ENCODE data around the gene RPL31. TPM values are rescaled to one million over a fixed set of nuclear protein-coding genes. Genes with fewer than 3 reads are reported as not detected.

The RPL31 gene
- polyA plus RNA-seq, 1 of the 3 experiments (the other 2 are of a cell fraction): 4,488 TPM

GRCh38 chr2:100964222-100964621 lies 37.9 kb upstream of the RPL31 start:
- Histone ChIP-seq H3K4me3 (ENCODE audit: low read depth in 2 of 2, low read length in 1 of 2) (no peak overlapping the region), H3K36me3 (replicated peaks in 1 of 2; ENCODE audit: control insufficient read depth in 1 of 2, insufficient read depth in 2 of 2, low read length in 1 of 2) (peaks cover 6 to 34% of the 10 kb centered on the region in 2 experiments), H3K27me3 (ENCODE audit: insufficient read depth) (no peaks in the 10 kb centered on the region), H3K9me2 (no peaks in the 10 kb centered on the region), H3K4me1 (ENCODE audit: control insufficient read depth in 1 of 2, insufficient read depth in 2 of 2, low read depth in 1 of 2, low read length in 1 of 2) (peaks cover 3 to 9% of the 10 kb centered on the region in 2 experiments; a peak in 2 of 4 replicates), H3F3A (replicated peaks; ENCODE audit: insufficient read depth) (no peaks in the 10 kb centered on the region), H3K27ac (ENCODE audit: low read depth in 2 of 2, low read length in 1 of 2) (no peak overlapping the region), H3K9me3 (no peaks in the 10 kb centered on the region), H3K9ac (no peak overlapping the region), H3K4me2 (no peak overlapping the region), H3K79me2 (ENCODE audit: insufficient read depth) (no peaks in the 10 kb centered on the region), H2AFZ (ENCODE audit: low read depth) (no peak overlapping the region), H4K20me1 (ENCODE audit: insufficient read depth) (no peaks in the 10 kb centered on the region)
- DNase-seq: no peak
- 89% methylated on average over 12 of the region's 12 CpGs for WGBS (ENCODE audit: low lambda C conversion rate)
- ChIA-PET POLR2A (no interaction called here), CTCF (interaction anchor here (1.5 kb wide), 1 partner anchor 19 kb away, joined by 3 read pairs; no protein-coding TSS in a partner anchor)
- TF ChIP-seq POLR2AphosphoS5 (IDR thresholded peaks at IDR 0.05; ENCODE audit: low read depth, low read length) (no peak), EZH2phosphoT487 (IDR thresholded peaks at IDR 0.05; ENCODE audit: borderline replicate concordance, low read depth) (no peak), RXRA (IDR thresholded peaks at IDR 0.05; ENCODE audit: borderline replicate concordance, low read depth) (no peak), MEF2A (IDR thresholded peaks at IDR 0.05; ENCODE audit: borderline replicate concordance, low read depth) (no peak), FOXJ3 (CRISPR knock-in tag; IDR thresholded peaks at IDR 0.05) (no peak), NFIC (IDR thresholded peaks at IDR 0.05; ENCODE audit: borderline replicate concordance) (no peak), RCOR1 (IDR thresholded peaks at IDR 0.05; ENCODE audit: low read length) (no peak), FOSL2 (IDR thresholded peaks at IDR 0.05; ENCODE audit: borderline replicate concordance, low read depth) (no peak), TCF12 (IDR thresholded peaks at IDR 0.05) (no peak), SIN3A (IDR thresholded peaks at IDR 0.05; ENCODE audit: borderline replicate concordance, low read depth, low read length) (no peak), GABPA (IDR thresholded peaks at IDR 0.05; ENCODE audit: low read depth) (no peak), CTCF (IDR thresholded peaks at IDR 0.05) (no peak), RAD21 (IDR thresholded peaks at IDR 0.05; ENCODE audit: low read length) (no peak), EP300 (IDR thresholded peaks at IDR 0.05; ENCODE audit: borderline replicate concordance in 1 of 2, low read depth in 1 of 2, low read length in 1 of 2) (no peak), SMC3 (IDR thresholded peaks at IDR 0.05; ENCODE audit: low read depth, low read length) (no peak), TAF1 (IDR thresholded peaks at IDR 0.05; ENCODE audit: borderline replicate concordance, low read depth, low read length) (no peak), NRF1 (IDR thresholded peaks at IDR 0.05; ENCODE audit: low read depth, low read length) (no peak), ELF1 (IDR thresholded peaks at IDR 0.05) (no peak)
- TF ChIP-seq, protein P1, sequence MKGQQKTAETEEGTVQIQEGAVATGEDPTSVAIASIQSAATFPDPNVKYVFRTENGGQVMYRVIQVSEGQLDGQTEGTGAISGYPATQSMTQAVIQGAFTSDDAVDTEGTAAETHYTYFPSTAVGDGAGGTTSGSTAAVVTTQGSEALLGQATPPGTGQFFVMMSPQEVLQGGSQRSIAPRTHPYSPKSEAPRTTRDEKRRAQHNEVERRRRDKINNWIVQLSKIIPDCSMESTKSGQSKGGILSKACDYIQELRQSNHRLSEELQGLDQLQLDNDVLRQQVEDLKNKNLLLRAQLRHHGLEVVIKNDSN (IDR thresholded peaks at IDR 0.05; ENCODE audit: borderline replicate concordance, low read depth): no peak
- TF ChIP-seq, protein P2, sequence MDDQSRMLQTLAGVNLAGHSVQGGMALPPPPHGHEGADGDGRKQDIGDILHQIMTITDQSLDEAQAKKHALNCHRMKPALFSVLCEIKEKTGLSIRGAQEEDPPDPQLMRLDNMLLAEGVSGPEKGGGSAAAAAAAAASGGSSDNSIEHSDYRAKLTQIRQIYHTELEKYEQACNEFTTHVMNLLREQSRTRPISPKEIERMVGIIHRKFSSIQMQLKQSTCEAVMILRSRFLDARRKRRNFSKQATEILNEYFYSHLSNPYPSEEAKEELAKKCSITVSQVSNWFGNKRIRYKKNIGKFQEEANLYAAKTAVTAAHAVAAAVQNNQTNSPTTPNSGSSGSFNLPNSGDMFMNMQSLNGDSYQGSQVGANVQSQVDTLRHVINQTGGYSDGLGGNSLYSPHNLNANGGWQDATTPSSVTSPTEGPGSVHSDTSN (IDR thresholded peaks at IDR 0.05): no peak

All from SK-N-SH (cell line).